SU-DHL-6 (cell line): Measurements from ENCODE around the gene CDX2.

Experiments
- H2AFZ ChIP-seq: fragments of 200-600 bp; sonication (generic); 2 replicates; pipeline ENCODE4 v1.6.1; 2014; ENCODE audit warnings: low read depth, mild to moderate bottlenecking, moderate library complexity, mixed read lengths, antibody characterized with exemption, low read length; ENCODE audit not compliant: severe bottlenecking
- H3F3A ChIP-seq: fragments of 200-600 bp; shearing (Covaris generic); 2 replicates; pipeline ENCODE4 v1.6.0; 2016; ENCODE audit warnings: antibody characterized with exemption, mild to moderate bottlenecking; ENCODE audit not compliant: insufficient read depth
- H3K27ac ChIP-seq: fragments of 200-600 bp; sonication (generic); 2 replicates; pipeline ENCODE4 v1.5.1; 2016; ENCODE audit warnings: low read depth, mild to moderate bottlenecking, low read length, moderate library complexity, mixed read lengths
- H3K27me3 ChIP-seq: fragments of 200-600 bp; sonication (generic), shearing (Covaris generic); 2 replicates; pipeline ENCODE4 v1.6.0; 2014; ENCODE audit warnings: mild to moderate bottlenecking, low read length
- H3K36me3 ChIP-seq: fragments of 200-600 bp; sonication (generic); 2 replicates; pipeline ENCODE4 v1.6.1; 2014; ENCODE audit warnings: mild to moderate bottlenecking, low read length, mixed read lengths
- H3K4me2 ChIP-seq: fragments of 300-600, 200-600 bp; shearing (Covaris generic), sonication (generic); 2 replicates; pipeline ENCODE4 v1.6.0; 2014; ENCODE audit warnings: low read length, low read depth, mild to moderate bottlenecking; ENCODE audit not compliant: poor library complexity, severe bottlenecking
- H3K4me3 ChIP-seq: fragments of 200-600 bp; sonication (generic); 2 replicates; pipeline ENCODE4 v1.5.1; 2014; ENCODE audit warnings: antibody characterized with exemption, low read length, mild to moderate bottlenecking, mixed read lengths; ENCODE audit not compliant: insufficient read depth, poor library complexity, severe bottlenecking
- H3K79me2 ChIP-seq: fragments of 200-600 bp; sonication (generic); 2 replicates; pipeline ENCODE4 v1.6.1; 2014; ENCODE audit warnings: mild to moderate bottlenecking, low read length, moderate library complexity; ENCODE audit not compliant: insufficient read depth
- H3K9ac ChIP-seq: fragments of 200-600 bp; sonication (generic); 2 replicates; pipeline ENCODE4 v1.7.0; 2014; ENCODE audit warnings: mild to moderate bottlenecking, low read length
- H3K9me2 ChIP-seq: fragments of 200-600 bp; sonication (generic); replicated peaks from 2 replicates; pipeline ENCODE4 v1.6.1; 2014; ENCODE audit warnings: low read length; ENCODE audit not compliant: insufficient read depth
- H3K9me3 ChIP-seq: fragments of 200-600 bp; sonication (generic); 2 replicates; pipeline ENCODE4 v1.6.1; 2014; ENCODE audit warnings: low read length, mixed read lengths; ENCODE audit not compliant: insufficient read depth
- H4K20me1 ChIP-seq: fragments of 200-600 bp; sonication (generic); 2 replicates; pipeline ENCODE4 v1.6.1; 2014; ENCODE audit warnings: low read depth, mild to moderate bottlenecking, antibody characterized with exemption, low read length, moderate library complexity, mixed read lengths
- CTCF ChIP-seq: fragments of 200-600 bp; sonication (generic); IDR thresholded peaks from one replicate; pipeline ENCODE4 v1.5.1; 2017; ENCODE audit warnings: antibody characterized with exemption, mild to moderate bottlenecking, low read length, moderate library complexity; ENCODE audit not compliant: insufficient read depth, poor library complexity, severe bottlenecking
- EZH2phosphoT487 ChIP-seq: fragments of 200-600 bp; sonication (generic), shearing (Covaris generic); conservative IDR thresholded peaks from 2 replicates; pipeline ENCODE4 v1.6.1; 2018; ENCODE audit warnings: mild to moderate bottlenecking, antibody characterized with exemption, low read length, moderate library complexity, mixed read lengths

Gene CDX2

GRCh38 chr13:27988520-27988919 is 19.4 kb upstream of the CDX2 start, which contains the start of gene URAD:
Gene URAD, minus strand, starts transcription at chr13:27988693. Its CDS starts 56 bp downstream, at chr13:27988637.
- no peak for TF ChIP-seq CTCF
- no peak for TF ChIP-seq EZH2phosphoT487
- no peaks in the 10 kb centered on the region for H3K27me3 ChIP-seq

DNA sequence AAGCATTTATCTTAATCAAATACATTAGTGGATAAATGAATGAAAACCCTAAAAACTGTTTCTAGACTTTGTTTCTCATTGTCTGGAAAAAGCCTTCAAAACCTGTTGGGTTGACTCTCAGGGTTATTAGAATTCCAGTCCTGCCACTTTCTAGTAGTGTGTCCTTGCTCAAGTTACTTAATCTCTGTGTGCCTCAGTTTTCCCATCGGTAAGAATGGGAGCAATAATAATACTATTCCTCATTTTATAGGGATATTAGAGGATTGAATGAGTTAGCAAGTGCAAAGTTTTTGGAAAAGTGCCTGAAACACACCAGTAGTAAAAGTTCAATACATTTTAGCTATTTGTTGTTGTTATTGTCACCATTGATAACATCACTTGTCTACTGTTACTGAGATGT is 16.5 kb upstream of the CDX2 start:
- Histone ChIP-seq H4K20me1 (no peaks in the 10 kb centered on the region), H3K9ac (no peak overlapping the region), H3K9me2 (no peaks in the 10 kb centered on the region), H3K27me3 (no peaks in the 10 kb centered on the region), H3K36me3 (no peaks in the 10 kb centered on the region), H3F3A (no peaks in the 10 kb centered on the region), H3K27ac (no peak overlapping the region), H3K4me2 (no peak overlapping the region), H2AFZ (no peak overlapping the region), H3K9me3 (no peaks in the 10 kb centered on the region), H3K4me3 (no peak overlapping the region), H3K79me2 (no peaks in the 10 kb centered on the region)
- TF ChIP-seq EZH2phosphoT487 (no peak), CTCF (no peak)

More at GRCh38 chr13:27988520-27988919, 19.4 kb upstream of the CDX2 start, which contains the start of gene URAD:
- Histone ChIP-seq H3K9ac (no peak within 1 kb of the TSS), H4K20me1 (no peaks in the 10 kb centered on the region), H3F3A (no peaks in the 10 kb centered on the region), H3K27ac (no peak within 1 kb of the TSS), H3K9me2 (no peaks in the 10 kb centered on the region), H2AFZ (no peak within 1 kb of the TSS), H3K9me3 (no peaks in the 10 kb centered on the region), H3K4me3 (no peak within 1 kb of the TSS), H3K36me3 (no peaks in the 10 kb centered on the region), H3K4me2 (no peak within 1 kb of the TSS), H3K79me2 (no peaks in the 10 kb centered on the region)

DNA sequence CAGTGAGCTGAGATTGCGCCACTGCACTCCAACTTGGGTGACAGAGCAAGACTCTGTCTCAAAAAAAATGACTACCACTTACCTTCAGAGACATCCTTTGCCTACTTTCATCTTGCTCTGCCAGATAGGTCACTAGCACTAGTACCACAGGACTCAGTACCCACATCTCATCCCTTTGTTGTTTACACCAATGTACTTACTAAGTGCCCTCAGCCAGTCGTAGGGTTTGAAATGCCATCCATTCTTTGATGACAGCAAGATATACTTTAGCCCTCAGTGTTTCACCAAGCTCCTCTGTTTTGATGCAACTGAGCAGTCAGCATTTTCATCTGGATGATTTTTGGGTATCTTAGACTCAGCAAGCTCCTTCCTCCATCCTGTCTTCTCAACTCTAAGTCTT is 13.2 kb upstream of the CDX2 start:
- TF ChIP-seq EZH2phosphoT487 (no peak), CTCF (no peak)
- Histone ChIP-seq H3K4me3 (no peak overlapping the region), H3K9me3 (no peaks in the 10 kb centered on the region), H3K79me2 (no peaks in the 10 kb centered on the region), H2AFZ (no peak overlapping the region), H3F3A (no peaks in the 10 kb centered on the region), H3K27me3 (no peaks in the 10 kb centered on the region), H3K9ac (no peak overlapping the region), H3K36me3 (no peaks in the 10 kb centered on the region), H3K9me2 (no peaks in the 10 kb centered on the region), H3K4me2 (no peak overlapping the region), H4K20me1 (no peaks in the 10 kb centered on the region), H3K27ac (no peak overlapping the region)
